WTC11 (cell line): ENCODE data around the gene GRID2.

Source experiments
- ETV6 ChIP-seq: sonication (generic); formaldehyde crosslinking; IDR thresholded peaks from 2 replicates; pipeline ENCODE4 v1.8.1; 2022; ENCODE audit warnings: mild to moderate bottlenecking, missing genetic modification reagents
- JUN ChIP-seq: sonication (generic); formaldehyde crosslinking; IDR thresholded peaks from 2 replicates; pipeline ENCODE4 v1.8.0; 2023; ENCODE audit warnings: mild to moderate bottlenecking, missing genetic modification reagents
- MLX ChIP-seq: sonication (generic); formaldehyde crosslinking; IDR thresholded peaks from 2 replicates; pipeline ENCODE4 v1.8.1; 2023; ENCODE audit warnings: mild to moderate bottlenecking, missing genetic modification reagents, moderate library complexity
- NFATC4 ChIP-seq: fragments of 250-450 bp; sonication (Bioruptor Pico); IDR thresholded peaks from 2 replicates; pipeline ENCODE4 v1.9.0; 2021; ENCODE audit warnings: mild to moderate bottlenecking
- RELA ChIP-seq: sonication (generic); formaldehyde crosslinking; IDR thresholded peaks from 2 replicates; pipeline ENCODE4 v1.8.1; 2022; ENCODE audit warnings: missing genetic modification reagents, mild to moderate bottlenecking, borderline replicate concordance
- TF ChIP-seq, protein P1 (sequence below): sonication (generic); formaldehyde crosslinking; IDR thresholded peaks from 2 replicates; pipeline ENCODE4 v1.8.0; 2022; ENCODE audit warnings: mild to moderate bottlenecking, missing genetic modification reagents
- TF ChIP-seq, protein P2 (sequence below): fragments of 200-600 bp; IDR thresholded peaks from 2 replicates; pipeline ENCODE4 v1.8.0; 2022; ENCODE audit warnings: antibody characterized with exemption
- TF ChIP-seq, protein P3 (sequence below): sonication (generic); formaldehyde crosslinking; IDR thresholded peaks from 2 replicates; pipeline ENCODE4 v1.8.1; 2023; ENCODE audit warnings: mild to moderate bottlenecking, moderate library complexity, missing genetic modification reagents

DNA sequence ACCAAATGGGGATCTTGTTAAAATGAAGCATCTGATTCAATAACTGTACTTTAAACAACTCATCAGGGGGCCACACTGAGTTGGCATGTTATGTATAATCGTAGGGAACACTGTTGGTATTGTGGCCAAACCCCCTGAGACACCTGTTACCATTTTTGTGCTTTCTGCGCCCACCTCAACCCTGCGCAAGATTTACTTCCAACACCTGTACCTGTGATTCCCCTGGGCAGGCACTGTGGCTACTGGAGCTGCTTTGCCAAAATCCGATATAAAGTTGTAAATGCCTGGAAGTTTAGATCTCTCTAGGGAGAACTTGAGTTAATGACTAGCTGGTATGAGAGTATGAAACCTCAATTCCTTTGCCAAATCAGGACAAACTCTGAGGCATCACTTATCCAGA is 1265.0 kb downstream of the GRID2 start:
- TF ChIP-seq, protein P1, sequence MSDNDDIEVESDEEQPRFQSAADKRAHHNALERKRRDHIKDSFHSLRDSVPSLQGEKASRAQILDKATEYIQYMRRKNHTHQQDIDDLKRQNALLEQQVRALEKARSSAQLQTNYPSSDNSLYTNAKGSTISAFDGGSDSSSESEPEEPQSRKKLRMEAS = no peak
- no peak for TF ChIP-seq ETV6 (CRISPR knock-in tag)
- TF ChIP-seq, protein P2, sequence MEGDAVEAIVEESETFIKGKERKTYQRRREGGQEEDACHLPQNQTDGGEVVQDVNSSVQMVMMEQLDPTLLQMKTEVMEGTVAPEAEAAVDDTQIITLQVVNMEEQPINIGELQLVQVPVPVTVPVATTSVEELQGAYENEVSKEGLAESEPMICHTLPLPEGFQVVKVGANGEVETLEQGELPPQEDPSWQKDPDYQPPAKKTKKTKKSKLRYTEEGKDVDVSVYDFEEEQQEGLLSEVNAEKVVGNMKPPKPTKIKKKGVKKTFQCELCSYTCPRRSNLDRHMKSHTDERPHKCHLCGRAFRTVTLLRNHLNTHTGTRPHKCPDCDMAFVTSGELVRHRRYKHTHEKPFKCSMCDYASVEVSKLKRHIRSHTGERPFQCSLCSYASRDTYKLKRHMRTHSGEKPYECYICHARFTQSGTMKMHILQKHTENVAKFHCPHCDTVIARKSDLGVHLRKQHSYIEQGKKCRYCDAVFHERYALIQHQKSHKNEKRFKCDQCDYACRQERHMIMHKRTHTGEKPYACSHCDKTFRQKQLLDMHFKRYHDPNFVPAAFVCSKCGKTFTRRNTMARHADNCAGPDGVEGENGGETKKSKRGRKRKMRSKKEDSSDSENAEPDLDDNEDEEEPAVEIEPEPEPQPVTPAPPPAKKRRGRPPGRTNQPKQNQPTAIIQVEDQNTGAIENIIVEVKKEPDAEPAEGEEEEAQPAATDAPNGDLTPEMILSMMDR = no peak
- TF ChIP-seq RELA (CRISPR knock-in tag) = no peak
- TF ChIP-seq, protein P3, sequence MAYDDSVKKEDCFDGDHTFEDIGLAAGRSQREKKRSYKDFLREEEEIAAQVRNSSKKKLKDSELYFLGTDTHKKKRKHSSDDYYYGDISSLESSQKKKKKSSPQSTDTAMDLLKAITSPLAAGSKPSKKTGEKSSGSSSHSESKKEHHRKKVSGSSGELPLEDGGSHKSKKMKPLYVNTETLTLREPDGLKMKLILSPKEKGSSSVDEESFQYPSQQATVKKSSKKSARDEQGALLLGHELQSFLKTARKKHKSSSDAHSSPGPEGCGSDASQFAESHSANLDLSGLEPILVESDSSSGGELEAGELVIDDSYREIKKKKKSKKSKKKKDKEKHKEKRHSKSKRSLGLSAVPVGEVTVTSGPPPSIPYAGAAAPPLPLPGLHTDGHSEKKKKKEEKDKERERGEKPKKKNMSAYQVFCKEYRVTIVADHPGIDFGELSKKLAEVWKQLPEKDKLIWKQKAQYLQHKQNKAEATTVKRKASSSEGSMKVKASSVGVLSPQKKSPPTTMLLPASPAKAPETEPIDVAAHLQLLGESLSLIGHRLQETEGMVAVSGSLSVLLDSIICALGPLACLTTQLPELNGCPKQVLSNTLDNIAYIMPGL (CRISPR knock-in tag) = no peak
- no peak for TF ChIP-seq JUN
- TF ChIP-seq MLX (CRISPR knock-in tag) = no peak
- no peak for TF ChIP-seq NFATC4 (CRISPR knock-in tag)
